GM18858 (cell line): ENCODE data around the gene SLC8A2.

Experiments used
- ATAC-seq: cut with Tn5 transposase; IDR thresholded peaks from one replicate; pipeline ENCODE4 v1.9.1; 2021; ENCODE audit not compliant: unreplicated experiment

Gene SLC8A2, protein sequence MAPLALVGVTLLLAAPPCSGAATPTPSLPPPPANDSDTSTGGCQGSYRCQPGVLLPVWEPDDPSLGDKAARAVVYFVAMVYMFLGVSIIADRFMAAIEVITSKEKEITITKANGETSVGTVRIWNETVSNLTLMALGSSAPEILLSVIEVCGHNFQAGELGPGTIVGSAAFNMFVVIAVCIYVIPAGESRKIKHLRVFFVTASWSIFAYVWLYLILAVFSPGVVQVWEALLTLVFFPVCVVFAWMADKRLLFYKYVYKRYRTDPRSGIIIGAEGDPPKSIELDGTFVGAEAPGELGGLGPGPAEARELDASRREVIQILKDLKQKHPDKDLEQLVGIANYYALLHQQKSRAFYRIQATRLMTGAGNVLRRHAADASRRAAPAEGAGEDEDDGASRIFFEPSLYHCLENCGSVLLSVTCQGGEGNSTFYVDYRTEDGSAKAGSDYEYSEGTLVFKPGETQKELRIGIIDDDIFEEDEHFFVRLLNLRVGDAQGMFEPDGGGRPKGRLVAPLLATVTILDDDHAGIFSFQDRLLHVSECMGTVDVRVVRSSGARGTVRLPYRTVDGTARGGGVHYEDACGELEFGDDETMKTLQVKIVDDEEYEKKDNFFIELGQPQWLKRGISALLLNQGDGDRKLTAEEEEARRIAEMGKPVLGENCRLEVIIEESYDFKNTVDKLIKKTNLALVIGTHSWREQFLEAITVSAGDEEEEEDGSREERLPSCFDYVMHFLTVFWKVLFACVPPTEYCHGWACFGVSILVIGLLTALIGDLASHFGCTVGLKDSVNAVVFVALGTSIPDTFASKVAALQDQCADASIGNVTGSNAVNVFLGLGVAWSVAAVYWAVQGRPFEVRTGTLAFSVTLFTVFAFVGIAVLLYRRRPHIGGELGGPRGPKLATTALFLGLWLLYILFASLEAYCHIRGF

DNA sequence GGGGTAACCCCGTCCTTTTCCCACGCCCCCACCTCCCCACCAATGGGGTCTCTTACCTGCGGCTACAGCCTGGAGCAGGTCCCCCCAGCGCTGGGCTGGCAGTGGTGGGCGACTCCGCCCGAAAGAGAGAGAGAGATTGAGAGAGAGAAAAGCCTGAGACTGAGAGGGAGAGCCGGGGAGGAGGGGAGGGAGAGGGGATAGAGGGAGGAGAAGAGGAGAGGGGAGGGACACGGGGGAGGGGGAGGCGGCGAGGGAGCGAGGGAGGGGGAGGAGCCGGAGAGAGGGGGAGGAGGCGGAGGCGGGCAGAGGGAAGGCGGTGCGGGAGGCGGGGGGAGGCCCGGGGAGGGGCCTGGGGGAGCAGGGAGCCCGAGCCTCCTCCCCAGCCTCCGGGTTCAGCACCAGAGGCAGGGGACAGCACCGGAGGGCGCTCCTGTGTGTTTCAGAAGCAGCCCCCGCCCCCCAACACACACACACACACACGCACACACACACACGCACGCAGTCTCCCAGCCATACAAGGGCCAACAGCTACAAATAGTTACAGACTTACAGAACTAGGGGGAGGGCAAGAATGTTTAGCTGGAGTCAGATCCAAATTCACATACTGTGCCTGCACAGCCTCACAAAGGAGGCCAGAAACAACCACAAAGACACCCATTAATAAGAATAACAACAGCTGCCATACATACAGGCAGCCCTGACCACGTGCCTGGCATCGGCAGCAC, at the start of gene SLC8A2:
Gene SLC8A2, minus strand, starts transcription at position 161 of the 725 bp plus-strand sequence. CDS start 5,490 bp downstream, outside the sequence.
- no peak for ATAC-seq

DNA sequence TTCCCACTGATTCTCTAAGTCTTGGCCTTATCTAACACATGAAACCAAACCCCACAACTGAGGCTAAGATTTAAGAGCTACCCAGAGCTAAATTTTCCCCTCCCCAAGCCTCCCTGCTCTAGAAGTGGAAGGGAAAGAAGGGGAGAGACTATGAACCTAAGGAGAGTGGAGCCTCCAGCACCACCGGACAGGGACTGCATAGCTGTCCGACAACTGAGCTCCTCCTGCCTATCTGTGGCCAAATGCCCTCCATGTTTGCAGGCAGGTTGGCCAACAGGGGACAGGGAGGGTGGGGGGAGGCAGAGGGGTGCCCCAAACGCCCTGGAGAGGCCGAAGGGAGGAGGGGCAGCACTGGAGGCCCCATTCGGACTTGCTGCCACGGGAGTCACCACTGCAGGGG, 49.1 kb upstream of the SLC8A2 start:
- ATAC-seq: no peak

DNA sequence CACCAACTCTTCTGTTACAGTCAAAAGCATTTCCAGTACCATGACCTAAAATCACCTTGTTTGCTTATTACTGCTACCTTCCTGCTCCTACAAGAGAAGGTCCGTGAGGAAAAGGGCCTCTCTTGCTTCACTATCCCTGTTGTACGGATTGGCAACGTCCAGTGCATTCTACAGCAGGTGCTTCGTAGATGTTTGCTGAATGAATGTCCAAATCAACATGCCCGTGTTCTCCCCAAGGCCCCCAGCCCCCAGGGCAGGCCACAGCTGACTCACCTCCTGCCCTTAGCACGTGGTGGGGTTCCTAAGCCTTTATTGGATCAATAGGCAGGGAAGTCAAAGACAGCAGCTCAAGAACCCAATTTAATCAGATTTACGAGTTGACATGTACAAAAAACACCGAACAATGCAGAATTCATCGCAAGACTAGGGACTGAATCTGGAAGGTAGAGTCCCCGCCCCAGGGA, 48.7 kb upstream of the SLC8A2 start:
- ATAC-seq: no peak

DNA sequence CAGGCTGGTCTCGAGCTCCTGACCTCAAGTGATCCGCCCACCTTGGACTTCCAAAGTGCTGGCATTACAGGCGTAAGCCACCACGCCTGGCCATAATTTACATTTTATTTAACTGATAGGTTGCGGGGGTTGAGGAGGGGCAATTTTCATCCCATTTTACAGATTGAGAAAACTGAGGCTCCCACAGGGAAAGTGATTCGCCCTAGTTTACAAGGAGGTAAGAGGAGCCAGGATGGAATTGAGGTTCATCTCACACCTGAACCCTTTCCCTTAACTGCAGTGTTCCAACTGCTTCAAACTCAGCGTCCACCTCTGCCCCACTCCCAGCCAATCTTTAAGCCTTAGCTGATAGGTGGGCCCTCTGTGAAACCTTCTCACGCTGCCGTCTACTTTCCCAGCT, 47.2 kb upstream of the SLC8A2 start:
- no peak for ATAC-seq

DNA sequence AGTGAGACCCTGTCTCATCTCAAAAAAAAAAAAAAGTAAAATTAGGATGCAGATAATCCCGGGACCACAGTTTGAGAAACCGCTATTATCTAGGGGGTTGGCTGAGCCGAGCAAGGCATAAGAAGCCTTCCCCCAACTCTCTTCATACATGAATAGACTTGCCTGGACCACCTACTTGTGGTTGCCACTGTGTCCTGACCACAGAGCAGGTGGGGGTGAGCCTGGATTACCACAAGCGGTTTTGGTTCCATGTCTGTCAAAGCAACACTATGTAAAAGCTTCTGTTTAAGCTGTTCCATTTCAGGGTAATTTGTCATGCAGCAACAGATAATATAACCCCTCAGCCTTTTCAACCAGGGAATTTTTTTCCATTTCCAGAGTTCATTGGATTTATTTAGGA, 46.4 kb upstream of the SLC8A2 start:
- ATAC-seq: no peak

DNA sequence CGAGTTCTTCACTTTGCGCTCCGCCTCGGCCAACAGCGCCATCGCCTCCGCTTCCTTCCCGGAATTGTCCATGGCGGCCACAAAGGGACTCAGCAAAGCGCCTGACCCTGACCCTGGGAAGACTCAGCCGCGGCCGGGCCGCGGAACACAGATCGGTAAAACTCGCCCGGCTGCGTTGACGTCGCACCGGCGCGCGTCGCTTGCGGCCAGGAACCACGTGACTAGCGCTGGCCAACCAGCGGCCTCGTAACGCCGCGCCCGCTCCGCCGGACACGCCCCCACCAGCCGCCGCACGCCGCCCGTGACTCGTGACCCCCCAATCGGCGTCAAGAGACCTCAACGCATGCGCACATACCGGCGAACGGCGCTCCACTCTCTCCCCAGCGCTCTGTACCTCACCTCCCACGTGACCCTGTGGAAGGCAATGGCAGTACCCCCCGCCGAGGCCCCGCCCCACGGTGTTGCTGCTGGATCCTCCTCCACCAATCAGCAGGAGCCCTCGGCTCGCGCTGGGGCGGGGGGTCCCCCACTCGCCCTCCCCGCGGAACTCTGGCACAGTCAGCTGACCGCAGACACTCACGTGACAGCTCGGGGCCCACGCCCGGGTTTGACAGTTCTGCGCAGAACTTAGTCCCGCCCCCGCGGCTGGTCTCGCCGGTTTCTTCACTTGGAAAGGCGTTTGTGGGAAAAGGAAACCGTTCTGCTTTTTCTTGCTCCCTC, 43.3 kb upstream of the SLC8A2 start, which contains the start of gene NAPA:
Gene NAPA, minus strand, starts transcription at position 195 of the 720 bp plus-strand sequence. Its CDS starts 123 bp downstream, at position 72.
- ATAC-seq: peak; percentile 76

DNA sequence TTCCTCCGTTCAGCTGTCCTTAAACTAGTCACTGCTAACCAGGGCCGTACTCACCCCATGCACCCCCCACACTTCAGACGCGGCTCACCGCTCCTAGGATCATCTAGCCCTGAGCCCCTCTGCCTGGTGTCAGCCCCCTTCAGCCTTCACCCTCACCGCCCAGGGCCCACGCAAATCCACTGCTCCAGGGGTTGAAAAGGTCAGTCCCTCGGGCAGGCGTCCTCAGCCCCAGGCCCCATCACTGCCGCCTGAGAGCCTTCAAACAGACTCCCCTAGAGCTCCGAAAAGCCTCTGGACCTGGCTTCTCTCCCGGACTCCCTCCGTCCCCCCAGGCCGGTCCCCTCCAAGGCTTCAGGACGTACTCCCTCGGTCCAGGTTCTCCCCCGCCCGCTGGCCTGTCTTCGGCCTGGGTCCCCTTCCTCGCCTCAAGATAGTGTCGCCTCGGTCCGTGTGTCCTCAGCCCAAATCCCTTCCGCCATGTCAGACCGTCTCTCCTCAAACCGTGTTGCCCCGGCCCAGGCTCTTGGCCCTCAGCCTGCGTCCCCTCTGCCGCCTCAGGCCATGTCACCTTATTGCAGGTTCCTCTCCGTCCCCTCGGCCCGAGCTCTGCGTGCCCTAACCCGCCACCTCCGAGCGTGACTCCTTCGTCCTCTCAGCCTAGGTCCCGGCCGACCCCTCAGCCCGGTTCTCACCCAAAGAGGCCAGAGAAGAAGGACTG, 42.6 kb upstream of the SLC8A2 start:
- ATAC-seq: no peak

DNA sequence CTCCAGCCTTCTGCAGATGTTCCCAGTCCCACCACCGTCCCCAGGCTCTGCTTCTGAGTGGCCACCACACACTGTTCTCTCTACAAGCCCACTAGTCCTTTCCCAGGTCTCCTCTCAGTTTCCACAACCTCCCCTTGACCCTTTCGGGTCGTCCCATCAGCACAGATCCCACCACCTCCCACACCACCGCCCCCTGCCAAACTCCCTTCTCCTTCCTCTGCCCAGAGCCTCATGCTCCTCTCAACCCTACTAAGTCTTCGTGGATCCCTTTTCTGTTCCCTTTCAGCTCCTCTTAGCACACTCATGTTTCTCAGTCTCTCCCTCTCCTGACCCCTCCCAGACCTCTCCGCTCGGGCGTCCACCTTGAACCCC, 41.2 kb upstream of the SLC8A2 start:
- ATAC-seq: no peak

DNA sequence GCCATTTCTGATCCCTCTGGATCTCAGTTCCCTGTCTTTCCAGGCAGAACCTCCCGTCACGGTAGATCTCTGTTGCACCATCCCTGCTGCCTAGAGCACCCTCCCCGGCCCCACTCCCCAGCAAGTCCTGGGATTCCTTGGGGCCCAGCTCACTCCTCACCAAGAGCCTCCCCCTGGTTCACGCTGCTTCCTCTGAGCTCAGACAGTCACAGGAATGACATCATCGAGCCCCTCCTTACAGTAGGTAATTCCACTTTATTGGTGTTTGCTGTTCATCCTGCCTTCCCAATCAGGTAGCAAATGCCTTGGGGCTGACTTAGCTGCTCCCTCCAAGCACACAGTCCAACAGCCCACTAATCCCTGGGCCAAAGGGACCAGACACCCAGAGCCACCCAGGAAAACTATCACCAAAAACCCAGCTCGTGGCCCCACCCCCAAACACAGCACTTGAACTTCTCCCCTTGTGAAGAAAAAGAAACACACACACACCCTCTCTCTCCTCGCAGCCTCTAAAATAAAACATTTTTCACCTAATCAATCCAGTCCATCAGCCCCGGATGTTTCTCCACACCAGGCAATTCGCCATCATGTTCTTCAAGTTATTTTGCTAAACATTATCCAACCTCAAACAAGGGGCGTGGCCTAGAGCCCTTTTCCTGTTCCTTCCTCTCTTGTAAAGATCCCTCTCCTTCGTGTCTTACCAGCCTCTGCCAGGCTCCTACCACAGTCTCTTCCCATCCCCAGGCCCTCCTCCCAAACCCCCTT, 40.7 kb upstream of the SLC8A2 start:
- ATAC-seq: no peak

DNA sequence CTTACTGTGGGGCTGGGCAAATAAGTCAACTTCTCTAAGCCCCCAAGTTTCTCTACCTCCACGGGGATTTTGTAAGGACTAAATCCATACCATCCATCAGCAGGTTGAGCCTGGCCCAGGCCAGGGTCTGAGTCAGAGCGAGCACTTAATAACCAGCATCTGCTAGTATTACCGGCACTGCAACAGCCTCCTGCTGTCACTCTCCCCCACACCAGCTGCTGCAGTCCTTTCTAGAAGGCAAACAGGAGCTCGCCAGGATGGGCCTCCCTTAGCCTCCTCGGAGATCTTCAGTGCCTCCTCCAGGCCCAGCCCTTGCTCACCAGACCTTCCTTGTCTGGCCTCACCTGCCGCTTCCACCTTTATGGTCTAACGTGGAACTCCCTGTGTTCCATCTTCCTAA, 40.0 kb upstream of the SLC8A2 start:
- ATAC-seq: no peak

DNA sequence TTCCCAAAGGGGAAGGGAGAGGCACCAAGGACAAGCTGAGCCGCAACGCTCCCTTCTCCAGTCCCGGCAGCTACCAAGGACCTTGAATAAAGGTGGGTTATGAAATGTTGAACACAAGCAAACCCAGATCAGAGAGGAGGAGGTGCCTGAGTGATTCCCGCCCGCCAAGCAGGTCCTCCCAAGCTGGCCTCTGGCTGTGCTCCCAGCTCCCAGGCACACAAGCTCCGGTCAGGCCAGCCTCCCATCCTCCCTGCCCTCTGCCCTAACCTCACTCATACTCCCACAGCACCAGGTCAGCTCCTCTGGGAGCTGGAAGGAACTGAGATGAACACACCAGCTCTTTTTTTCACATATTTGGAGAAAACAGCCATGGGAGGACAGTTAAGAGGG, 39.4 kb upstream of the SLC8A2 start:
- ATAC-seq: no peak

DNA sequence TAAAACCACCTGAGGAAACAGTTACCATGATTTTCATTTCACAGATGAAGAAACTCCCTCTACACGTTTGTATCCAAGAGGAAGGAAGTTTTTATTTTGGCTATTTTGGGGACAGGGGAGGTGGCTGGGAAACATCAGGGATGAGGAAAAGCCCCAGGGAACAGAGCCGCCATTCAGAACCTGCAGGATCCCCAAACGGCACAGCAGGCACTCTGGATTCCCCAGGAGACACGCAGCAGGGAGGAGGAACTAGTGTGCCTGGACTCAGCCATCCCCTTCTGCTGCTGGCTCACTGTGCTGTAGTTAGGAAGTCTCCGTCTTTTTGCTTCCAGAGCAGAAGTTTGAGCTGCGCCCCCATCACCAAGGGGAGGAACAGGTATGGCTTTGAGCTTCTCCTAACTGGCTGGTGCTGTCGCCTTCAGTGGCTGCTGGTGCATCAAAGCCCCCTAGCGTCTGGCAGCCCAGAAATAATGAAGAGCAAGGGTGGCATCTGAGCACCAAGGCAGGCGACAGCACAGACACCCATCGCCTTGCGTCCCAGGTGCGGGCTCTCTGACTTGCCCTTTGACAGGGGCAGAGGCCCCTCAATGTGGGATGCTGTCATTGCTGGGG, 38.9 kb upstream of the SLC8A2 start:
- no peak for ATAC-seq

DNA sequence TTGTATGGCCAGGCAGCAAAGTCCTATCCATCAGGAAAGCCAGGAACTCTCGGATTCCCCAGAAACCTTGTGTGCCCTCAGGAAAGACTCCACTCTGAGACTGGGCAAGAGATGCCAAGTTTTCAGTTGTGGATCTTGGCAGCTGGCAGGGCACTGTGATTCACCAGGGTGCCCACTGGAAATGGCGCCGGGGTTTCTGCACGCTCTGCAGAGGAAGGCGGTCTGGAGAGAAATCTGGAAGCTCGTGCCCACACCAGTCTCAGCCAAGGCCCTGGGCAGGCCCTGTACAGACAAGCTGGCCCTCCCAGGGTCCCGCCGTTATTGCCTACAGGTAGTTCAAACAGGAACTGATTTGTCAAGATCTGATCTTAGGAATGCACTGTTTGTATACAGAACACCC, 38.3 kb upstream of the SLC8A2 start:
- no peak for ATAC-seq

DNA sequence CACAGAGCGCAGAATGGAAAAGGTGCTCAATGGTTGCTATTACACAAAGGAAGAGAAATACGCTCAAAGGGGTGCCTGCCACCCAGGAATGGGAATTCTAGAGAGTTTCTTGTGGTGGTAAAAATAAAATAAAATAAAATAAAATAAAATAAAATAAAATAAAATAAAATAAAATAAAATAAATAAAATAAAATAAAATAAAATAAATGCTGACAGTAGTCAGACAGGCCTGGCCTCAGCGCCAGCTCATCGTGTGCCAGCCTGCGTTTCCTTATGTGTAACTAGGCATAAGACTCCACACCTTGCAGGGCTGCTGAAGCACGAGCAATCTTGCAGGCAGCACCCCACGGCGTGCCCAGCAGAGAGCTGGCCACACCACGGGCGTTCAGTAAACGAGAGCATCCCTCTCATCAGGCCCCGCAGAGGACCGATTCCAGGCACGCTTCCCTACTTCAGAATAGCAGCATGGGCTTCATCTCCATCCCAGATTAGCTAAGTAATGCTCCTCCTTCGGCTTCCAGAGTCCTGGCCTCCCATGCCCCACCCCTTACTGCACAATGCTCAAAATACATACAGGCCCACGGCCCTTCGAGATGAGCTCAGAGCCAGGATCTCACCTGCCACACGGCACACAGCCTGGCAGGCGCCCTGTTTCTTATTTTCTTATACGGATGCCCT, 37.6 kb upstream of the SLC8A2 start:
- ATAC-seq: no peak

DNA sequence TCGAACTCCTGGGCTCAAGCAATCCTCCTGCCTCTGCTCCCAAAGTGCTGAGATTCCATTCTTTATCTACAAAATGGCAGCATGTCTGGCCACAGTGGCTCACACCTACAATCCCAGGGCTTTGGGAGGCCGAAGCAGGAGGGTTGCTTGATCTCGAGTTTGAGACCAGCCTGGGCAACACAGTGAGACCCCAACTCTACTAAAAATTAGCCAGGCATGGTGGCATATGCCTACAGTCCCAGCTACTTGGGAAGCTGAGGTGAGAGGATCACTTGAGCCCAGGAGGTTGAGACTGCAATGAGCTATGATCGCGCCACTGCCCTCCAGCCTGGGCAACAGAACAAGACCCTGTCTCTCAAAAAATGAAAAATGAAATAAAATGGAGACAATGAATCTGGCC, 37.0 kb upstream of the SLC8A2 start:
- no peak for ATAC-seq

DNA sequence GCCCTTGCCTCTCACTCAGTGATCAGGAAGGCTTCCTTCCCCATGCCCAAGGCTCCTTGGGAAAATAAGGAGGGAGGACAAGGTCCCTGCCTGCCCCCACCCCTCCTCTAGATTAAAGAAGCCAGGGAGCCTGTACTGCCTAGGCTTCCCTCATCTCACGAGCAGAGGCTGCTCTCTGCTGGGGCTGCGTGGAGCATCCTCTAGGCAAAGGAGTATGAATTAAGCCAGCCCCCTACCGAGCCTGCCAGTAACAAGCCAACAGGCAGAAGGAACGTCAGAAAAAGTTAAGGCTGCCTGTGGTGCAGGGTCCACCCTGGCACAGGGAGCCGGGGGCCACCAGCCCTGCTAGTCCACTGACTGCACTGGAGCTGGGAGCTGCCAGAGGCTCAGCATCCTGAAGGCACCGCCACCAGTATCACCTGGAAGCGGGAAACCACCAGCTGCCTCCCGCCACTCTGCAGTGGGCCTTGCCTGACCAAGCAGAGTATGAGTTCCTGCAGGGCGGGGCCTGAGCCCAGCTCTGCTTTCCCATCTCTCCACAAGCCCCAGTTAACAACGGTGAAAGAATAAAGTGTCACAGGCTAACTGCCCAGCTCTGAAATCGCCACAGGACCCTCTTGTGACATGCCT, 36.3 kb upstream of the SLC8A2 start:
- ATAC-seq: no peak

DNA sequence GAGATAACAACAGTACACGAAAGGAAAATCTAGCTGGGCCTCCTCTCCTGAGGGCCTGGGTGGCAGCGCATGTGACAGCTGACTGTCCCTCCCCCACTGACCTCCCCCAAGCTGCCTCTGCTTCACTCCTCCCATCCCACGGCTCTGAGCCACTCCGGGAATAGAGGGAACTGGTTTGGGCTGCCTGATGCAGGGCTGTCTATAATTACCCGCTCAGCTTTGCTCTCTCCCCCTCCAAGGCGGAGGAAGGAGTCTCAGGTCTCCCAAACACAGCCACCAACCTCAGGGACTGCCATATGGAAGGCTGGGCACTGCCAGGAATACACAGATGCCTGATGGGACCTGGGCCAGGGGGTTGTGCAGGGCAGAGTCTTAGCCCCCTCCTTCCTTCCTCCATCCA, 35.3 kb upstream of the SLC8A2 start:
- no peak for ATAC-seq

DNA sequence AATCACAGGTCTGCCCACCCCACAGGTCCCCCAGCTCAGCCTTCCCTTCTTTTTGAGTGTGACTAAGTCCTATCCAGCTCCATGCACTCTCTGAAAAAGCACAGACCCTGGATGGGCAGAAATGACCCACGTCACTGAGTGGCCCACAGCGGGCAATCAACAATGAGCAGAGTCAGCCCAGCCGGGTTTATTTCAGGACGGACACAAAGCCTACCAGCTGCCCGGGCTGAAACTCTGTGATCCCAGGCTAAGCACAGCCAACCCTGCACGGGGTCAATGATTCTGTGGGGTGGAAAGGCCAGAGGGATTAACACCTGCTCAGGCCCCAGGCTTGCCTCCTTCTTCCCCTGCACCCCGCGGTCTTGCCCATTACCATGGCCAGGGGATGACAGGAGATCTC, 34.8 kb upstream of the SLC8A2 start:
- ATAC-seq: no peak
